NCI-H128 (cell line): ENCODE results near the gene RXRA.

Source experiments
- DNase-seq: peaks from one replicate; lab custom pipeline; 2025; ENCODE audit not compliant: unreplicated experiment; lab: John Stamatoyannopoulos, UW

Gene RXRA

DNA sequence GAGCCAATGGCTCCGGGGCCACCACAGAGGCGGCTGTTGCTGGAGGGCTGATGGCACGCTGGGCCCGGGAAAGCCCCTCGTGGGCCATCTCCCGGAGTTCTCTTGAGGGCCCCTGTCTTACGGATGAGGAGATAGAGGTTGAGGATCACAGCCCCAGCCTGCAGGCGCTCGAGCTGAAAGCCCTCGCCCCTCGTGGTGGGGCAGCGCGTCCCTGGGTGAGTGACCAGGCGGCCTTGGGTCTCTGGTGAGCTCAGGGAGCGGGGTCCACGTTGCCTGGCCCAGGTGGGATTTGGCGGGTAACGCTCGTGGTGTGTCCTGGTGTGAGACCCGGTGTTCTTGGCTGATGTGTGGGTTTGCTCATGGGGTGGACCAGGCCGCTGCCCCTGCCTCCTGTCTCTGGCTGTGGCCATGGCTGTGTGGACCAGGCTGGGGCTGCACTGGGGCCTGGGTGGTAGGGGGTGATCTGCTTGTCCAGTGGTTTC lies 38.9 kb downstream of the RXRA start:
- no peak for DNase-seq

DNA sequence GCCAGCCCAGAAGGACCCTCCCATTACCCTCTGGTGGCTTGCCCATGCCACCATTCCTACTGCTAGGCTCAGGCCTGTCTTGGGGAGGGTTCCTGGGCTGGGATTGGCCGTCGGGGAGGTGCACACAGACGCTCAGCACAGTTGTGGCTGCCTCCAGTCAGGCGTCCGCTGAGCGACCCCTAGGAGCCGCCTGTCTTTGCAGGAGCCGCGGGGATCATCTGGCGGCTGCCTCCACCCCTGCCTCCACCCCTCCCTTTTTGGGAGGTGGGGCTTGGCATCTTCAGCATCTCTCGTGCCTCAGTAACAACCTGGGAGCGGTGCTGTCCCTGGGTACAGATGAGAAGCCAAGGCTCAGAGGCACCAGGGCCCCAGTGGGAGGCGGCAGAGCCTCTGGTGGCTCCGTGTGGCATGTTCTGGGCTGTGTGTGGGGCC lies 39.6 kb downstream of the RXRA start:
- peak; percentile 20 for DNase-seq

- peak; percentile 17 for DNase-seq
These were observed 40.2 kb downstream of the RXRA start for GRCh38 chr9:134366223-134367031.

DNA sequence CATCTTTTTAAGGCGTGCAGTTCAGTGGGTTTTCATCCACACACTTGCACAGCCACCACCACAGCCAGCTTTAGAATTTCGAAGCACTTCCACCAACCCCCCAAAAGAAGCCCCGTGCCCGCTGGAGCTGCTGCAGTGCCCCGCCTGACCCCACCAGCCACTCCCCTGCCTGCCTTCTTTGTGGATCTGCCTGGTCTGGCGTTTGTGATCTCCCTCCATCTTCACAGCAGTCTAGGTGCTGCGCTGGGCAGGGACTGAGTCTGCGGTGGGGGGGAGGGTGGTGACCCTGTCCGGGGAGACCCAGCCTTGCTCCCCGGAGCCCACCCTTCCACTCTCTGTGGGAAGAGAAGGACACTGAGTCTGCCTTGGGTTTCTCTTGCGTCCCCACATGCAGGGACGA lies 40.8 kb downstream of the RXRA start:
- DNase-seq = no peak

GRCh38 chr9:134367791-134368490 lies 41.7 kb downstream of the RXRA start:
- no peak for DNase-seq

GRCh38 chr9:134368571-134368970 lies 42.3 kb downstream of the RXRA start:
- DNase-seq = no peak

DNA sequence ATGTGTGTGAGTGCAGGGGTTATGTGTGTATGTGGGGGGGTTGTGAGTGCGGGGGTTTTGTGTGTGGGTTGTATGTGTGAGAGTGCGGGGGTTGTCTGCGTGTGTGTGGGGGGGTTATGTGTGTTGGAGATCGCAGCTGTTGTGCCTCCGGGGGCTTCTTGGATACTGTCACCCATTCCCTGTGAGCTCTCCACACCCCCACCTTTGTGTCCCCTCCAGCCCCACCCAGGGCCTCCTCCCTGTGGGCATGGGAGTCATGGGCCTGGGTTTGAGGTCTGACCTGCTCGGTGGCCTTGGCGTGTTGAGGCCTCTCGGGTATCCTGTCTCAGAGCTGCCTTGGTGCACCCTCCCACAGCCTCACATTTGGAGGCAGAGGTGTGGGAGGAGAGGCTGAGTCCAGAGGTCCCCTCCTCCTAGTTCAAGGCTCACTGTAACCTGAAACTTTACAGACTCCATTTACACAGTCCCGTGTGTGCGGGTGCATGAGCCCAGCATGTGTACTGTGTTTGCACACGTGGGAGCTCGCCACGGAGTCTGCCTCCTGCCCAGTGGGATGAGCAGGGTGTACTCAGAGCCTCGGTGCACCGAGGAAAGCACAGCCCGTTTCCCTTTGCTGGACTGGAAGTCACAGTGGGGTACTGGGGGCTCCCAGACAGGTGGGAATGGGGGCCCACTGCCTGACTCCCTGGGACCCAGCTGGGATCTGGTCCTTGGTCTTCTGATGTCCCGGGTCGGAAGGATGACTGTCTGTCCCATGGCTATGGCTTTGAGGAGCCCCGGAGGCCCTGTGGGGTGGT lies 43.4 kb downstream of the RXRA start:
- DNase-seq = no peak

DNA sequence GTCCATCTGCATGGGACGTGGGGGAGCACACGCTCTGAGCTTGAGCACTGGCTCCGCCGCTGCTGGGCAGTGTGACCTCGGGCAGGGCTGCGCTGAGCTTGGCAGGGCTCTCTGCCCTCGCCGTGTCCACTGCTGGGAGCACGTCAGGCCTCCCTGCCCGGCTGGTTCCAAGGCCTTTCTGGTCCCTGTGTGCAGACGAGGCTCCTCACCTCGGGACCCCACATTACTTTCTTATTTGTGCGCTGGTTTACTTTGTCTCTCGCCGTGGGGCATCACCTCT lies 43.9 kb downstream of the RXRA start:
- no peak for DNase-seq

DNA sequence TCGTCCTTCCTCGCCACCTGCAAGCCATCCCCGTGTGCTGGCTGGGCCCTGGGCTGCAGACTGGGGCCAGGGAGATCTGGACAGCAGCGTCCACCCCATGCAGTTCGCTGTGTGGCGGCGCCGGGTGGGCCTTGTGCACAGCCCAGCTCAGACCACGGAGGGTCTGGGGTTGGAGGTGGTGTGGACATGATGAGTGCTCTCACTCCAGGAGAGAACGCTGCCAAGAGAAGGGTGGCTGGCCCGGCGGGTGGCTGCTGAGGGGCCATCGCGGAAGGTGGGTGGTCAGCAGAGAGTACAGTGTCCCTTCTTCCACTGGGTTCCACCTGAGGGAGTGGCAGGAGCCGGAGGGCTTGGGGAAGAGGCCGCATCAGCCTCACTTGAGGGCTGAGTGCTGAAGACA lies 44.4 kb downstream of the RXRA start:
- no peak for DNase-seq

GRCh38 chr9:134371731-134372130 lies 45.5 kb downstream of the RXRA start:
- DNase-seq = no peak

GRCh38 chr9:134372581-134373267 lies 46.5 kb downstream of the RXRA start:
- no peak for DNase-seq

DNA sequence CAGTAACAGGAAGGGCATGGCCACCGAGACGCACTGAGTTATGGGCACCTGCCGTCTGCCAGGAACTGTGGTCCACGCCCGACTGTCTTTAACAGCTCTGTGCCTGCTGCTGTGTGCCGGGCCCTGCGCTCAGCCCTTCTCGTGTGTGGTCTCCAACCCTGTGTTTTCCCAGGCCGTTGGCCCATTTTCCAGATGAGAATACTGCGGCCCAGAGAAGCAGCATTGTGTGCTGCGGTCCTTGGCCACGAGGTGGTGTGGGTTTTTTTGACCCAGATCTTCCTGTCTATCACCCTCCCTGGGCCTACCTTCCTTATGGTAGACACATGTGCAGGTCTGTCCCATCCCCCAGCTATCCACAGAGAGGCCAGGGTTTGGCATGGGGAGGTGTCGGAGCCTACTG lies 47.0 kb downstream of the RXRA start:
- DNase-seq = no peak

DNA sequence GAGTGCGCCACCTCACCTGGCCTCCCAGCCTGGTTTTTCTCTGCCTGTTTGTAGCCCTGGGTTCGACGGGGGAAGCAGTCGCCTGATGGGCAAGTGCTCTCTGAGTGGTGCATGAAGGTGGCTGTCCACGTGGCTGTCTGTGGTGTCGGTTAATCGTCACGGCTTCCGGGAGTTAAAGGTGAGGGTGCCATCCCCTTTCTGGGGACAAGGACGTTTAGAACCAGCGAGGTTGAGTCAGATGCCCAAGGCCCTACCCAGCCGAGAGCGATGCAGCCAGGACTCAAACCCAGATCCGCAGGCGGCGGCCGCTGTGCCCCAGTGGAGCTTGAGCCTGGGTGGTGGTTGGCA lies 47.7 kb downstream of the RXRA start:
- no peak for DNase-seq

DNA sequence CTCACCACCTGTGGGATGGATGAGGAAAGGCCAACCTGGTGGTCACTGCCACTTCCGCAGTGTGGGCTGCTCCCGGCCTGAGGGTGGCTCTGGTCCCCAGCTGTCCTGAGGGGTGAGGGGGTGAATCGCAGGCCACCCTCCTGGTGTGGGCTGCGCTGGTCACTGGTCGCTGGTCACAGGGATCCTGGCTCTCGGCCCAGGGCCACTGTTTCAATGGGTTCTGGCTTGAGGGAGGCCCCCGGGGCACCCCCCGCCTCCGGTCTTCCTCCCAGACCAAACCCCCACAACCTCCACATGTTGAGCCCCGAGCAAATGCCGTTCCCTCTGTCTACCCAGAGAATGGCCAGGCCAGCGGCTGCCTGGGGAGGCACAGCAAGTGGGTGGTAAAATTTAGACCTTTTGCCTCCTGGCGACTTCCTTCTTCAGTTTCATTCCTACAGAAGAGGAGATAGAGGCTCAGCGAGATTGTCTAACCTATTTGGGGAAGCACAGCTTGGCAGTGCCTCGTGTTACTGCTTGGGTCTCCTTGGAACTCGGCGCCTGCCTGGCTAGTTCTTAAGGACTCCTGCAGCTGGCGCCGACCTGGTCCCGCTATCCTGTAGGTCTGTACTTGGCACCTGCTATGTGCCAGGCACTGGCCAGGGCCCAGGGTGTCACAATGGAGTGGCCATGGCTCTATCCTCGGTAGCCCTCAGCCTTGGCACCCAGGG lies 48.2 kb downstream of the RXRA start:
- DNase-seq = no peak

DNA sequence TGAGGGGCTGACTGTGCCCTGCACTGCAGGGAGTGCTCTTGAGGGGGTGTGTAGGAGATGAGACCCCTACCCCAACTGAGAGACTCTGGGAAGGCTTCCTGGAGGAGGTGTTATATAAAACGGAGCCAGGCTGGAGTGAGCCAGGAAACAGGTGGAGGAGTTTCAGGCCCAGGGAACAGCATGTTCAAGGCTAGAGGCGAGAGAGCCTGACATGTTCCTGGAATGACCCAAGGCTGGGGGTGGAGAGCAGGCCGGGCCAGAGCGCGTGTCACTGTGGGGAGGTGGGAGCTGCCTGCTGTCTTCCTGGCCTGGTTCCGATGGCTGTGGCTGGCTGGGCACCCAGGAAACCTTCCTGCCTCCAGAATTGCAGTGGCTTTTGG lies 48.7 kb downstream of the RXRA start:
- DNase-seq = no peak

DNA sequence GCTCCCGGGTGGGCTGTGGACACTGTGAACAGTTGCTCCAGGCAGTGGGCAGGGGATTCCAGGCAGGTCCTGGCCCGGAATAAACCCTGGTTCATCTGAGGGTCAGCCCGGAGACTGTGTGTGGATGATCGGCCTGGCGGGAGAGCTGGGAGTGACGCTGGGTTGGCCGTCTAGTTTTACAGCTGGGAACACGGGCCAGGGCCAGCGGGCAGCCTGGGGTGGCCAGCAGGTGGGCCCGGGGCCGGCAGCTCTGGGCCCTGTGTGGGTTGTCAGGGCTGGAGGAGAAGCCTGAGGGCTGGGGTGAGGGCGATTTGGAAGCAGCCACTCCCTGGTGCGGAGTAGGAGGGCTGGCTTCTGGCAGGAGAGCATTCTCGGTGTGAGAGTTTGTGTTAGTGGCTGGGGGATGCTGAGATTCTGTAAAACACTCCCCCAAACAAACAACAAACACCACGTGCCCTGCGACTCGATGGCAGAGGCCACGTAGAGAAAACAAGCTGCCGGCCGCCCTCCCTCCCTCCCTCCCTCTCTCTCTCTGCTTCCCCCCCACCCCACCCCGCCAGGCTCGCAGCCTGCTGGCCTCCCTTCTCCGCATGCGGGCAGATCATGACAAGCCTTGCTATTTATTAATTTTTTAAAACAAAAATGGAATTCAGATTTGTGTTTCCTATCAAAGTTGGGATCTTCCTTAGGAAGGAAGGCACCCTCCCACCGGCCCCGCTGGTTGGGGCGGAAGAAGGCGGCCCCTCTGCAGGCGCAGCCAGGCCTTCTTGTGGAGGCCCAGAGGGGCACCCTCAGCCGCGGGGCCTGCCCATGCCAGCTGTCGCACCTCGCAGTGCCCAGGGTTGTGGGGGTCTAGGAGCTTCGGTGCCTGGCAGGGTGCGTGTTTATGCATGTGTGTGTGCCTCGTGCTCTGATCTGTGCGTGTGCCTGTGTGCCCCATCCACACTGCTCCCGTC lies 49.5 kb downstream of the RXRA start:
- DNase-seq = no peak

DNA sequence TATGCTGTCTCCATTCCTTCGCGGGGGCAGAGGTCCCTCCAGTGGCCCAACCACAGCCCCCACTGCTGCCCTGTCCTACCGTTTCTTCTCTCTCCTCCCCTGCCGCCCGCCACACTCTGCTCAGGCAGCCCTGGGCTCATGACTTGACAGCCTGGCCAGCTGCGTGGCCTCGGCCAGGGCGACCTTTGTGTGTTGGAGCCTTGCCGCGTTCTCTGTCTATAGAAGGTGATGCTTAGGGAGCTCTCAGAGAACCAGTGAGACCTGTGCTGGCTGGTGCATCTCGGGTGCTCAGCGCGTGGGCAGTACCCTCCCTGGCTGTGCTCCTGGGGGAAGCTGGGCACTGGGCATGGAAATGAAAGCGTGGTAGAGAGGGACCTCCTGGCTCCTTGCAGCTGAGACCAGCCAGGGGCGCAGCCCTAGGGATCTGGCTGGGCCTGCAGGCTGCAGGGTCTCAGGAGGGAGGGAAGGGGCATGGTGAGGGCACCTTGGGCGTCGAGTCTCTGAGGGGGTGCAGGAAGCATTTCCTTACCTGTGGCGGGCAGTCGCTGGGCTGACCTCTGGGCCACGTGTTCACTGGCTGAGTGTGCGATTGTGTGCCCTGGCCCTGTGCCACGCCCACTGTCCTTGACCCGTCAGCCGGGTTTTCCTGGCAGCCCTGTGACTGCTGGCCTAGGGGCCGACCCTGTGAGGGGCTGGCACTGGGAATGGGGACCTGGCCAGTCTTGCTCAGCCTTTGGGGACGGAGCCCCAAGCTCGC lies 50.3 kb downstream of the RXRA start:
- no peak for DNase-seq

DNA sequence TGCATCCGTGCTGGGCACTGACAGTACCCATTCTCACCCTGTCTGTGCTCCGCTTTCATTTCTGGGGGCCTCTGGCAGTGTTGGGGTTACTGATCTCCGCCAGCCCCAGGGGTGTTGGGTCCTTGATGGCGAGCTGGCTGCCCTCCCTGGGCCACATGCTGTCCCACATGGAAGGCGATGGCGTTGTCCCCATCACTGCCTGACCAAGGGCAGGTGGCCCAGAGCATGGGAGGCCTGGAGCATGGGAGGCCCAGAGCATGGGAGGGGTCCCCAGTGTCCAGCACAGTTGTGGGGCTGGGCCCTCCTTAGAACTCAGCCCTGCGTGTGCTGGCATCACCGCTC lies 50.9 kb downstream of the RXRA start:
- no peak for DNase-seq

DNA sequence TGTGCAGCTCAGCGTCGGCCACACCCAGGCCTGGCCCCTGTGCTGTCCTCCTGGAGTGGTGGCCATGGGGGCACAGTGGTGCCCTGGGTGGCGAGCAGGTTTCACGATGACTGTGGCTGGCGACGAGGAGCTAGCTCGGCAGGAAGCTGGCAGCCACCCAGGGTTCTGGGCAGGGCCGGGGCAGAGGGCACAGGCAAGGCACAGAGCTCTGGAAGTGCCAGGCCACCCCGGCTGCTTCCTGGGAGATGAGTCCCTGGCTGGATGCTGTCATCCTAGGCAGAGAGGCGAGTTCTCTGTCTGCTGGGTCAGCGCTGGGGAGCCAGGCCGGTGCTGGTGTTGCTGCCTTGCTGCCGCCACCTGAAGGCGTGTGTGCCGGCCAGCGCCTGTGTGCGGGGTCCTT lies 51.7 kb downstream of the RXRA start:
- DNase-seq = no peak
